GM23338 (cell line): Measurements from ENCODE around the gene KIAA0408.

Source experiments
- CTCF ChIP-seq, 2 experiments: fragments of 200-600 bp in 1 of 2; sonication (generic) in 1 of 2; conservative IDR thresholded peaks; 2 replicates each; pipeline versions ENCODE4 v1.5.1 to v1.6.1; 2016 to 2017; ENCODE audit warnings: antibody characterized with exemption in 2 of 2, low read depth in 2 of 2, mild to moderate bottlenecking in 2 of 2, moderate library complexity in 1 of 2
- EZH2 ChIP-seq: fragments of 200-600 bp; sonication (generic); IDR thresholded peaks from one replicate; pipeline ENCODE4 v1.8.0; 2017; ENCODE audit warnings: antibody characterized with exemption, mild to moderate bottlenecking, low read depth; ENCODE audit not compliant: unreplicated experiment
- POLR2AphosphoS5 ChIP-seq: IDR thresholded peaks from 2 replicates; pipeline ENCODE4 v1.6.1; 2016; ENCODE audit warnings: antibody characterized with exemption, low read depth
- ZNF114 ChIP-seq: fragments of 250-450 bp; sonication (Bioruptor Pico); IDR thresholded peaks from 2 replicates; pipeline ENCODE4 v1.5.0; 2020; ENCODE audit warnings: mild to moderate bottlenecking, moderate library complexity
- ZNF462 ChIP-seq: fragments of 250-450 bp; sonication (Bioruptor Pico); IDR thresholded peaks from 2 replicates; pipeline ENCODE4 v1.5.0; 2020; ENCODE audit warnings: mild to moderate bottlenecking, moderate library complexity

DNA sequence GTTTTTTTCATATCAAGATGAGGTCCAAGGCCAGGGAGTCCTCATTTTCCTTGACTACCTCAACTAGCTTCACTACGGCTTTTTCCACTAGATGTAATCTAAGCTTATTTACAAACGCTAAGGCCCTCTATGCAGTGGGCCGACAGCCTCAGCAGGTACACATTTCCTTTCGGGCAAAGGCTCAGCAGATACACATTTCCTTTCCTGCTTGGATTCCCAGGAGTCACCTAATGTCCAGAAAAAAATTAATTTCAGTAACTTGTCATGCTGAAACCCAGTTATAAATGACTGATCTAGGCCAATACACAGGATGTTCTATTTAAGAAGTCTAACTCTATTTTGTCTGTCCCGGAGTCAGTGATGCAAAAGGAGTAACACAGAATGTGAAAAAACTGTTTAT is 7.2 kb upstream of the KIAA0408 start:
- no peak for TF ChIP-seq CTCF (conservative IDR thresholded peaks at IDR 0.05; ENCODE audit: low read depth in 2 of 2)
- no peak for TF ChIP-seq ZNF462
- TF ChIP-seq POLR2AphosphoS5: no peak
- TF ChIP-seq EZH2: no peak
- no peak for TF ChIP-seq ZNF114 (CRISPR knock-in tag)
